ENCODE data around the gene MNX1.

The MNX1 gene

DNA sequence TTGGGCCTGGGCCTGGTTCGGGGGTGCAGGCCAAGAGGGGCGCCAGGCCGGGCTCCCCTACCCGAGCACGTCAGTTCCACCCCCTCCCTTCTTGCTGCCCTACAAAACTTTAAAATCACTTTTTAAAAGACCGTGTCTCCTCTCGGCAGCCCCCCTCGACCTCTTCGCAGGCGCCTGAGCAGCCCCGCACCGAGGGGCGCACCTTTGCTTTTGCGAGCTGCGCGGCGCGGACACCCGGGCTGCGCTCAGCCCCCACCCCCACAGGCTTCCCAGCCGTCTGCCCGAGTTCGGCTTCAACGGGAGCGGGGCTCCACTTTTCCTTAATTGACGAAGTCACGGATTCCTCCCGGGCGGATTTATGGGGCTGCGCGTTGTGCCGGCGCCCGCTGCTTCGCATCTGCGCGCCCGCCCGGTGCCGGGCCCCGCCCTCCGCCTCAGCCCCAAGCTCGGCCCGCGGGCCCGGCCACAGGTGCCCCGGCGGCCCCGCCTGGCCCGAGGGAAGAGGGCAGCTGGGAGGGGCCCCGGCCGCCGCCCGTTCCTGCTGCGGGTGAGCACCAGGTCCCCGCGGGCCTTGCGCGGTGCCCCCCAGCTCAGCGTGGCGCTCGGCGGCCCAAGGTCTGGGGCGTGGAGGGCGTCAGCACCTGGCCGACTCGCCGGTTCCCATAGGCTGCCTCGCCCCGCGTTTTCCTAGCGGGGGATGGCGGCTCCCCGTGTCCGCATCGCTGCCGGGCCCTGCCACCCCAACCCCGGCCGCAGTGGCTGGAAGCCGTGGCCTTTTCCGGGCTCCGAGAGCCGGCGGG lies 10.8 kb upstream of the MNX1 start:
- POLR2A ChIA-PET, result no interaction called here

GRCh38 chr7:157020514-157021070 lies 10.1 kb upstream of the MNX1 start:
- CTCF ChIA-PET, result no interaction called here
- POLR2A ChIA-PET, result no interaction called here
- no peak for DNase-seq (ENCODE audit: extremely low spot score)
- TF ChIP-seq, protein P1, sequence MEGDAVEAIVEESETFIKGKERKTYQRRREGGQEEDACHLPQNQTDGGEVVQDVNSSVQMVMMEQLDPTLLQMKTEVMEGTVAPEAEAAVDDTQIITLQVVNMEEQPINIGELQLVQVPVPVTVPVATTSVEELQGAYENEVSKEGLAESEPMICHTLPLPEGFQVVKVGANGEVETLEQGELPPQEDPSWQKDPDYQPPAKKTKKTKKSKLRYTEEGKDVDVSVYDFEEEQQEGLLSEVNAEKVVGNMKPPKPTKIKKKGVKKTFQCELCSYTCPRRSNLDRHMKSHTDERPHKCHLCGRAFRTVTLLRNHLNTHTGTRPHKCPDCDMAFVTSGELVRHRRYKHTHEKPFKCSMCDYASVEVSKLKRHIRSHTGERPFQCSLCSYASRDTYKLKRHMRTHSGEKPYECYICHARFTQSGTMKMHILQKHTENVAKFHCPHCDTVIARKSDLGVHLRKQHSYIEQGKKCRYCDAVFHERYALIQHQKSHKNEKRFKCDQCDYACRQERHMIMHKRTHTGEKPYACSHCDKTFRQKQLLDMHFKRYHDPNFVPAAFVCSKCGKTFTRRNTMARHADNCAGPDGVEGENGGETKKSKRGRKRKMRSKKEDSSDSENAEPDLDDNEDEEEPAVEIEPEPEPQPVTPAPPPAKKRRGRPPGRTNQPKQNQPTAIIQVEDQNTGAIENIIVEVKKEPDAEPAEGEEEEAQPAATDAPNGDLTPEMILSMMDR (IDR thresholded peaks at IDR 0.05; ENCODE audit: control extremely low read depth, extremely low read depth, low read depth, missing control alignments), result no peak

More for the DNA sequence above, 10.8 kb upstream of the MNX1 start:
- no peak for DNase-seq (ENCODE audit: extremely low spot score)
- CTCF ChIA-PET, result no interaction called here
- TF ChIP-seq, protein P1 (IDR thresholded peaks at IDR 0.05; ENCODE audit: control extremely low read depth, extremely low read depth, low read depth, missing control alignments), result no peak

- DNase-seq (ENCODE audit: extremely low spot score), result no peak
- POLR2A ChIA-PET, result no interaction called here
- CTCF ChIA-PET, result no interaction called here
- TF ChIP-seq, protein P1 (IDR thresholded peaks at IDR 0.05; ENCODE audit: control extremely low read depth, extremely low read depth, low read depth, missing control alignments), result no peak
These were observed 9.4 kb upstream of the MNX1 start for GRCh38 chr7:157019718-157020451.

- TF ChIP-seq, protein P1 (IDR thresholded peaks at IDR 0.05; ENCODE audit: control extremely low read depth, extremely low read depth, low read depth, missing control alignments), result no peak
- CTCF ChIA-PET, result interaction anchor here (1.4 kb wide), 1 partner anchor 13 kb away, joined by 5 read pairs; no protein-coding TSS in a partner anchor
- no peak for DNase-seq (ENCODE audit: extremely low spot score)
- POLR2A ChIA-PET, result no interaction called here
These were observed 8.6 kb upstream of the MNX1 start for GRCh38 chr7:157018997-157019608.

DNA sequence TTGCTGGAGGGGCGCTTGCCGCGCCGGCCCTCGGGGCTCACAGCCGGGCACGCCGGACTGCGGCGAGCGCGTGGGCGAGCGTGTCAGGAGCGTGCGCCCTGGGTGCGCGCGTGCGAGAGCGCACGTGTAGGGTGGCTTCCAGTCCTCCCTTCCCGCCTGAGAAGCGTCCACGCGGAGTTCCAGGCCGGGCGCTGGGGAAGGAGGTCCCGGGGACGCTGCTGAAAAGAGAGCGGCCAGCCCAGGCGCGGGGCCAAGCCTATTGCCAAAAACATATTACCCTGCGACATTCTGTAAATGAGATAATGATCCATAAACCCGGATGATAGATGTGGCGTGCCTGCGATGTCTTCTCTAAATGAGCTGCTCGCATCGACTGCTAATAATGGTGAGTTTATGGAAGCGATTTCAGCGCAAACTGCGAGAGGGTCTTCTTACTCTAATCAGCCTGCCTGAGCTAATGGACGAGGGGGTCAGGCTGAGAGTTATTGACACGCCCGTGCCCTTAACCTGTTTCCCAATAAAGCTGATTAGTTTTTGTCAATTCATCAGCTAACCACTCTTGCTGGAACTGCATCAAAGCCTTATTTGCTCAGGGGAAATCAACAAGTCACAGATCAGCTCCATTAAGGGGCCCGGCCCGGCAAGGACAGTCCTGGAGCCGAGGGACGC lies 8.0 kb upstream of the MNX1 start:
- TF ChIP-seq, protein P1 (IDR thresholded peaks at IDR 0.05; ENCODE audit: control extremely low read depth, extremely low read depth, low read depth, missing control alignments), result no peak
- DNase-seq (ENCODE audit: extremely low spot score), result no peak
- CTCF ChIA-PET, result interaction anchor here (1.4 kb wide), 1 partner anchor 12 kb away, joined by 5 read pairs; no protein-coding TSS in a partner anchor
- POLR2A ChIA-PET, result no interaction called here
